Measurements from ENCODE around the gene DHRS12. TPM values are rescaled to one million over a fixed set of nuclear protein-coding genes. Genes with fewer than 3 reads are reported as not detected.

Gene DHRS12, protein sequence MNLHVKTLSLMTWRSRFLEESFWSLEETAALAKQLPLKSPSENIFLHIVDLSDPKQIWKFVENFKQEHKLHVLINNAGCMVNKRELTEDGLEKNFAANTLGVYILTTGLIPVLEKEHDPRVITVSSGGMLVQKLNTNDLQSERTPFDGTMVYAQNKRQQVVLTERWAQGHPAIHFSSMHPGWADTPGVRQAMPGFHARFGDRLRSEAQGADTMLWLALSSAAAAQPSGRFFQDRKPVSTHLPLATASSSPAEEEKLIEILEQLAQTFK
- 4.1 and 6.1 TPM in 2 replicates for total RNA-seq

DNA sequence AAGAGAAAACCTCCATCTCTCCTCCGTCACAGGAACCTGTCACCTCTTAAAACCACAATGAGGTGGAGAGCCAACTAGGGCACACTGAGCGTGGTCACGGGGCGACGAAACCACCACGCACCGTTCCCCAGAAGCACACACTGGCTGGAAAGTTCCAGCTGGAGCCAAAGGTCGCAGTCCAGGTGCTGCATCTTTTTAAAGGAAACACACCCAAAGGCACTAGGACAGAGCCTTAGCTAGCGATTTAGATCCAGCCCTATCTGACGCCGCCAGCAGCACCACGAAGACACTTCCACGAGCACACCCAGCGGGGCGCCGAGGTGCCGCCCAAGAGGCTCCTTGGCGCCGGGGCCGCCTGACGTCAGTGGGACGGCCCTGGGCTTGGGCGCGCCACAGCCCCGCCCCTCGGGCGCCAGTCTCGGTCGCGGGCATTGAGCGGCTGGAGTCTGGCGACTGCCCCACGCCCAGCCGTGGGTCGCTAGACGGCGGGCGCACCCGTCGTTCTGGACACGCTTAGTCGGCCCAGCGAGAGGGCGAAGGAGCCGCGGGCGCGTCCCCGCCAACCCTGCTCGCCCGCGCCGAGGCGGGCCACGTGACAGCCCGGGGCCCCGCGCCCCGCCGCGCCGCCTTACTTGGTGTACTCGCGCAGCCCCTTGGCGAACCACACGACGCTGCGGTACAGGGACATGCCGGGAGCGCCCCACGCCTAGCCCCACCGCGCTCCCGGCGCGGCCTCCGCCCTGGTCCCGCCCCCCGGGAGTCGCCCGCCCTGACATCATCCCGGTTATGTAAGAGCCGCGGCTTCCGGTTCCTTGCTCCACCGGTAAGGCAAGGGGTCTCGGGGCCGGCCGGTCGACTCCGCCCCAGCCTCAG lies at the start of gene DHRS12:
Gene DHRS12, minus strand, starts transcription at position 742 of the 873 bp plus-strand sequence. CDS start 4,504 bp downstream, outside the sequence.

DNA sequence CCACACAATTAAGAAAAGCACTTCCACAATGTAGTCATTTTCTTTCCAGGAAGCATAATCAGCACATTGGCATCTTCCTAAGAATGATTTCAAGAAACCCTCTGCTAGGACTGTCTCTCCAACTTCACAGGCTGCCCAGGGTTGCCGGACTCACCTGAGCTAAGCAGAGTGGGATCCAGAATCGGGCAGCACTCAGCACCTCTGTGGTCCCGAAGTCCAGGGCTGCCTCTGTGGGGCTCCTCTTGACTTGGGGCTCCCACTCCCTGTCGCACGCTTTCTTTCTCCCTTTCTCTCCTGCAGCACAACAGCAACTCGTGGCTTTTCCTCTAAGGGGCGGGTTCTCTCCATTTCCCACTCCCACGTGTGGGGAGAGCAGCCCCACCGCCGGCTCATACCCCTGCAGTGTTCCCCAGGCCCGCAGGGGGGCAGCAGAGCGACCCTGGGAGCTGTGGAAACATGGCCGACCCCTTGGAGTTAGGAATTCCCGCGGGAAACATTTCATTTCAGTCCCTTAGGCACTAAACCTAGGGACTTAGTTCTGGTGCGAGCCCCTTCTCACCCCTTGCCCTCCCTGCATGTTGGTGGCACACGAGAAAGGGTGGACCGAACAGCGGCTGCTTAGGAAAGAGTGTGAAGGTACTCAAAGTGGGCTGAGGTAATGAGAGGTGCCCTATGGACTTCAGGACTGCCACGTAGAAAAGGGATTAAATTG lies 41.1 kb upstream of the DHRS12 start, which contains the start of gene TMEM272:
Gene TMEM272, minus strand, starts transcription at position 316 of the 712 bp plus-strand sequence. CDS start 6,647 bp downstream, outside the sequence.

Other genes with a start within 250 kb of the DHRS12 start
- gene WDFY2, start 219.7 kb downstream of the DHRS12 start, total RNA-seq = 1.4 and 2.9 TPM in 2 replicates
- gene TMEM272, start 41.0 kb upstream of the DHRS12 start, total RNA-seq = not detected in 2 replicates
- not detected in 2 replicates for gene CCDC70, start 57.8 kb upstream of the DHRS12 start, total RNA-seq
- gene ATP7B, start 207.3 kb upstream of the DHRS12 start, total RNA-seq = 5.6 and 10.1 TPM in 2 replicates
- 14.5 and 19.9 TPM in 2 replicates for gene ALG11, start 208.2 kb upstream of the DHRS12 start, total RNA-seq
- gene UTP14C, start 220.5 kb upstream of the DHRS12 start, total RNA-seq = 10.1 and 14.0 TPM in 2 replicates